ENCODE data around the gene SLCO6A1.
"Not testable (repeated sequence)": the region's sequence is repeated elsewhere in the genome, so short reads cannot be mapped to it uniquely, and the experiment has no call there.

The SLCO6A1 gene

GRCh38 chr5:102498271-102499034 lies at the start of gene SLCO6A1:
Gene SLCO6A1, minus strand, starts transcription at chr5:102499001. Its CDS starts 157 bp downstream, at chr5:102498844.
- no peak for DNase-seq

GRCh38 chr5:102547141-102548035 lies 48.6 kb upstream of the SLCO6A1 start:
- no peak for DNase-seq

GRCh38 chr5:102545175-102545574 lies 46.4 kb upstream of the SLCO6A1 start:
- no peak for DNase-seq

GRCh38 chr5:102542057-102542456 lies 43.3 kb upstream of the SLCO6A1 start:
- DNase-seq, result no peak

GRCh38 chr5:102539996-102540728 lies 41.4 kb upstream of the SLCO6A1 start:
- DNase-seq, result no peak

- DNase-seq, result no peak
Measured at GRCh38 chr5:102539562-102539961, 40.8 kb upstream of the SLCO6A1 start.

DNA sequence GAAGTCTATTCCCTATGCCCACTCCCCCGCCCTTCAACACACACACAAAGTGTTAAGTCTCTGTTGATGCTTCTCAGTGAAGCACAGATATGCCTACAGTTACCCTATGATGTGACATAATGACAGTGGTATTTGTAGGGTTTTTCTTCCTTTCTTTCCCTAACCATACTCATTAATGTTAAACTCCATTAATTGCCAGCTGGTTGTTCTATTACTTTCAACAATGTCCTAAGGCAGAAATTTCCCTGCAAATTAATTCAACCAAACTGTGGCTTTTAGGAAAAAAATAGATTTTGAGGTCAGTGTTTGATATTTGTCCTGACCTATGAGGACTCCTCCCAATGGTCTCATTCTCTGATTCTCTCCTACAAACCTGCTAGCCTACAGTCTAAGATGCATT lies 38.2 kb upstream of the SLCO6A1 start:
- no peak for DNase-seq

DNA sequence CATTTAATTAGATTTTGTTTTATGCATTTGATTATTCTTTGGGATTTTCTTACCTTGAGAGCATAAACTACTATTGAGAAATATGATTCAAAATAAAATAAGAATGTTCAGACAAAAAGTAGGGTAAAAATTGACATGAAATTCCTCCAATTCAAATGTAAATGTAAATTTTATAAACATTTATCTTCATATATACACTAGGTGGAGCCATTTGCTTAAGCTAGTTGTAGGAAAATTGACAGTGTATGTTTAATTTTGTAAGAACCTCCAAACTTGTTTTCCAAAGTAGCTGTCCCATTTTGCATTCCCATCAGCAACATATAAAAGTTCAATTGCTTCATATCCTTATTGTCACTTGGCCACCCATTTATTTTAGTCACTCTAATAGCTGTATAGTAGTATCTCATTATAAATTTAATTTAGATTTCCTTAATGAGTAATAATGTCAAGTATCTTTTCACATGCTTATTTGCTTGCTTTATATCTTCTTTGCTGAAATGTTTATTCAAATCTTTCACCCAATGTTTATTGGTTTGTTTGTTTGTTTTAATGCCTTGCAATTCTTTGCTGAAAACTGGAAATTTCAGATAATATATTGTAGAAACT lies 37.6 kb upstream of the SLCO6A1 start:
- peak; percentile 13 for DNase-seq

GRCh38 chr5:102532123-102532522 lies 33.3 kb upstream of the SLCO6A1 start:
- peak; percentile 32 for DNase-seq

- DNase-seq, result no peak
Measured at GRCh38 chr5:102531506-102531905, 32.7 kb upstream of the SLCO6A1 start.

DNA sequence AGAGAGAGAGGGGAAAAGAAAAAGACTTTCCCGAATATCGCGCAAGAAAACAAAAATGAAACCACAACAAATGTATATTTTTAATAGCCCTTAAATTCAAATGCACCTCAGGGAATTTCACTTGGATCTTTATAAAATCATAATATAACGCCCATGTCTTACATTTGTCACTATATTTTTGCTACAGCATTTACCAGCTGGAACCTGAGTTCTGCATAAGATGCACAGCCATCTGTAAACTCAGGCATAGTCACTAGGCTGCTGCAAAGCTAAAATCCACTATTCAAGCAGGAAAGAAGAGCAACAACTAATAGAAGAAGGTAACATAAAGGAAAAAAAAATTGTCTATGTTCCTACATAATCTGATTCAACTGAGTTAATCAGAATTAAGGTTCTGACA lies 30.6 kb upstream of the SLCO6A1 start:
- no peak for DNase-seq

DNA sequence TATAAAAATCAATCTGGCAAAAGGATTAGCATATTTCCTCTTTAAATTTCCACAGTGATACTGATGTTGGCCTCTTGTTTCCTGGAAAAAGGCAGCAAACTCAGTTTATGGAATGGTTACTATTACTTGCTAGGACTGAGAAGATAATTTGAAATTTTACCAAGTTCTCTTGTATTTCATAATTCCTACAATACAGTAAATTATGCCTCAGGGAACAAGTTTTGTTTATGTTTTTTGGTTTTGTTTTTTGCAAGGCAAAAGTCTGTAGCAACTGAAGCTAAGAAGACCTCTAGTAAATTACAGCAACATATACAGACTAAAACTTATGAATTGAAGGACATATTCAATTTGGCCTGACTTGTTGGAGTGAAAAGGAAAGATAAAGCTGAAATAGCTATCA lies 30.2 kb upstream of the SLCO6A1 start:
- DNase-seq, result no peak

DNA sequence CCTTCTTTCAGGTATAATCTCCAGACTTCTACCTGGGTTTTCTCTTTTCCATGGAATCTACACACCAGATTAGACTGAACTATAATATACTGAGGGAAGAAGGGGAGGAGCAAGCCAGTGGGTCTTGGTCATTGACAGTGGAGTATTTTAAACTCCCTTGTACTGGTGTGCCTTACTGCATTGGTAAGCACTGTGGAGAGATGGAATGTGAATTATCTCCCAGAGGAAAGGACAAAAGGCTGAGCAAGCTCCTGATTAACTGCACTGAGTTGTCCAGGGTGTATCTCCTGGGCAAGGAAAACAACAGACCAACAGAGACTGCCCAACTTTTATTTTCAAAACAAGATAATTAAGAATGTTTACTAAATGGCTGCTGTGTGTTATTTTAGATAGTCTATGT lies 29.8 kb upstream of the SLCO6A1 start:
- no peak for DNase-seq

DNA sequence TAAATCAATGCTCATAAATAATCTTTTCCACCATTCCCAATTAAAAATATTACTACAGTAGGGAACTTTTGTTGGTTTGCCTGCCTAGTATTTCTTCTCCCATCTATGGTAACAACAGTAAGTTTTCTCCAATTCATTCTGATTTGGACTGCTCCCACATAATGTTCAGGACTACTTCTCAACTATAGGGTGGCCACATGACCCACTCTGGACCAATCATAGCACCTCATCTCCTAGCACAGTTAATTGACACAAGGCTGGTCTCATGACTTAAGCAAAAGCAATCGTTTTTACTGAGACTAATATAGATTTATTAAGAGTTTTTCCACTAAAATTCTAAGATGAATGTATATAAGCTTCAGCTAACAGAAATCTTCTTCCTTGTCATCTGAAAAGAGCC lies 28.7 kb upstream of the SLCO6A1 start:
- no peak for DNase-seq

DNA sequence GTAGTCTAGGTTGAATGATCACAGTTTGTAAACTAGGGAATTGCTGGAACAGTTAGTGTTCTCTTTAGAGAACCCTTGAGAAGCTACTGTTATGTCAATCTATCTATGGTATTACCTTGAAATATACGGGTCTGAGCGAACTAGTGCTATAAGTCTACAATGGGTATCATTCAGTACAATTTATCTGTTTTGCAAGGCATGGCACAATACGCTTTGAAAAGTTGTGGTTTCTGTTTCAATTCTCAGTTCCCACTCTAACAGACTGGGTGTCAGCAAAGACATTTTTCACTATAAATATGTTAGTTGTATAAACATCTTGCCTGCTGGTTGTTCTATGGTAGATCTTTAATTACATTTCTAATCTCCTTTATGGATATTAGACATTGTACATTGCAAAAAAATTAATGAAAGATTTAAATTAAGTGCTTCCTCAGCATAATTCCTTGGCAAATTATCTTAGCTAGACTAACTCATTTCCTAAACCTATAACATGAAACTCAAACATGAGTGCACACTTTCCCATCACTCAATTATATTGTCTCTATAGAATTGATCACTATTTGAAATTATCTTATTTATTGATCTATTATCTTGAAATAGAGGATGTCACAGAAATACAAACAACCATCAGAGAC lies 24.9 kb upstream of the SLCO6A1 start:
- DNase-seq, result no peak

GRCh38 chr5:102511666-102512065 lies 12.9 kb upstream of the SLCO6A1 start:
- peak; percentile 14 for DNase-seq

DNA sequence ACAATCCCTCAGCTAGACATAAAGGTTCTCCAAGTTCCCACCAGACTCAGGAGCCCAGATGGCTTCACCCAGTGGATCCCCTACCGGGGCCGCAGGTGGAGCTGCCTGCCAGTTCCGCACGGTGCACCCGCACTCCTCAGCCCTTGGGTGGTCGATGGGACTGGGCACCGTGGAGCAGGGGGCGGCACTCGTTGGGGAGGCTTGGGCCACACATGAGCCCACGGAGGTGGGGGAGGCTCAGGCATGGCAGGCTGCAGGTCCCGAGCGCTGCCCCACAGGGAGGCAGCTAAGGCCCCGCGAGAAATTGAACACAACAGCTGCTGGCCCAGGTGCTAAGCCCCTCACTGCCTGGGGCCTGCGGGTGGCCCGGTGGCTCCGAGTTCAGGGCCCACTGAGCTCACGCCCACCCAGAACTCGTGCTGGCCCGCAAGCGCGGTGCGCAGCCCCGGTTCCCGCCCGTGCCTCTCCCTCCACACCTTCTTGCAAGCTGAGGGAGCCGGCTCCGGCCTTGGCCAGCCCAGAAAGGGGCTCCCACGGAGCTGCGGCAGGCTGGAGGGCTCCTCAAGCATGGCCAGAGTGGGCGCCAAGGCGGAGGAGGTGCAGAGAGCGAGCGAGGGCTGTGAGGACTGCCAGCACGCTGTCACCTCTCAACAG lies 7.4 kb downstream of the SLCO6A1 start:
- not testable (repeated sequence) for DNase-seq

DNA sequence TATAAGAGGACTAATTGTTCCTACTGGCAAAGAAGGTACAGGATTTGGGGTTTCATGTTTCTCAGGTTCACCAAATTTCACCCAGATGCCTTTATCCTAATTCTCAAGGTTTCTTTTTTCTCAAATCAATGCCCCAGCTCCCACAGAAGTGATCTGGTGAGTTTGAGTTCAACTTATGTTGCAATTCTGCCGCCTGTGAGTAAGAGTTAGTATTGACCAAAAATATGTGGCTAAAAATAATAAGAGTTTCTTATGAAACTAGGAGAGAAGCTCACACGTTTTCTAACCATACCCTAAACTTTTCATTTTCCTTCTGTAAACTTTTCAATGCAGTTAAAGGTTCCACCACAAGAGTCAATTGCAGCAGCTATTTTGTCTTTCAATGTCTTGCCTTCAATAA lies 15.1 kb downstream of the SLCO6A1 start:
- peak; percentile 5 for DNase-seq

GRCh38 chr5:102481054-102481715 lies 17.6 kb downstream of the SLCO6A1 start:
- DNase-seq, result peak; percentile 31

- no peak for DNase-seq
Measured at GRCh38 chr5:102453716-102454115, 45.1 kb downstream of the SLCO6A1 start.

GRCh38 chr5:102451082-102451481 lies 47.7 kb downstream of the SLCO6A1 start:
- DNase-seq, result no peak

Data from fibroblast of skin of right quadriceps (primary cell).